GM18499 (cell line): Measurements from ENCODE around the gene COL27A1.

Source experiments
- ATAC-seq: cut with Tn5 transposase; IDR thresholded peaks from one replicate; pipeline ENCODE4 v1.9.1; 2021; ENCODE audit warnings: moderate number of reproducible peaks; ENCODE audit not compliant: insufficient read depth, unreplicated experiment

COL27A1 gene

DNA sequence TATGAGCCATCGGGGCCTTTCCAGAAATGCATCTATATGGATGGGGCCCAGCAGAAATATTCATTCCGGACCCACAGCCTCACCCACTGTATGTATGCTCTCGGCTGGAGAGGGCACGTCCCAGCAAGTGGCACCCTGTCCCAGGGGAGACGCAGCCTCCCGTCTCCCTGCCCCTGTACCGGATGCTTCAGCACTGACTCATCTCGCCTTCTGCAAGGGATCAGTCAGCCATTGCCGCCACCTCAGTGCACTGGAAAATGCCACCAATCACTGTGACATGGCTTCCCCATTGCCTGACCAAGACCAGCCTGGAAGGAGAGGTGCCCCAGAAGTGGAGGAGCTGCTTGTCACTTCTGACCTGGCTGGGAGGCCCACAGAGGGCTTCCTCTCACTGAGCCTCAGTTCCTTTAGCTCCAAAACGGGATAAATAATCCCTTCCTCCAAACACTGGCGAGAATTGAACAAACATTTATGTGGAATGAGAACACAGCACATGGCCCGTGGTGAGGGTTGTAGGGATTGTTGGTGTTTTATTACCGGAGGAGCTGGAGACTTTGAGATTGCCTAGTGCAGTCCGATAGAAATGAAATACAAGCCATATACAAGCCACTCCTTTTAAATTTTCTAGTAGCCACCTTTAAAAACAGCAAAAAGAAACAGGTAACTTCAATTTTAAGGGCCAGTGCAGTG is 123.7 kb downstream of the COL27A1 start:
- ATAC-seq = no peak

DNA sequence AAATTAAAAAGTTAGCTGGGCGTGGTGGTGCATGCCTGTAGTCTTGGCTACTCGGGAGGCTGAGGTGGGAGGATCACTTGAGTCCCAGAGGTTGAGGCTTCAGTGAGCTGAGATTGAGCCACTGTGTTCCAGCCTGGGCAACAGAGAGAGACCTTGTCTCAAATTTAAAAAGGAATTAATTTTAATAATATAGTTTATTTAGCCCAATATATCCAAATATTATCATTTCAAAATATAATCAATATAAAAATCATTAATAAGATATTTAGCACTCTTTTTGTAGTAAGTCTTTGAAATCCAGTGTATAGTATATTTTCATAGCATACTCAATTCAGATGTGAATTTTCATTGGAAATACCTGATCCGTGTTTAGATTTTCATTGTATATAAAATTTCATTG is 124.4 kb downstream of the COL27A1 start:
- ATAC-seq = no peak

DNA sequence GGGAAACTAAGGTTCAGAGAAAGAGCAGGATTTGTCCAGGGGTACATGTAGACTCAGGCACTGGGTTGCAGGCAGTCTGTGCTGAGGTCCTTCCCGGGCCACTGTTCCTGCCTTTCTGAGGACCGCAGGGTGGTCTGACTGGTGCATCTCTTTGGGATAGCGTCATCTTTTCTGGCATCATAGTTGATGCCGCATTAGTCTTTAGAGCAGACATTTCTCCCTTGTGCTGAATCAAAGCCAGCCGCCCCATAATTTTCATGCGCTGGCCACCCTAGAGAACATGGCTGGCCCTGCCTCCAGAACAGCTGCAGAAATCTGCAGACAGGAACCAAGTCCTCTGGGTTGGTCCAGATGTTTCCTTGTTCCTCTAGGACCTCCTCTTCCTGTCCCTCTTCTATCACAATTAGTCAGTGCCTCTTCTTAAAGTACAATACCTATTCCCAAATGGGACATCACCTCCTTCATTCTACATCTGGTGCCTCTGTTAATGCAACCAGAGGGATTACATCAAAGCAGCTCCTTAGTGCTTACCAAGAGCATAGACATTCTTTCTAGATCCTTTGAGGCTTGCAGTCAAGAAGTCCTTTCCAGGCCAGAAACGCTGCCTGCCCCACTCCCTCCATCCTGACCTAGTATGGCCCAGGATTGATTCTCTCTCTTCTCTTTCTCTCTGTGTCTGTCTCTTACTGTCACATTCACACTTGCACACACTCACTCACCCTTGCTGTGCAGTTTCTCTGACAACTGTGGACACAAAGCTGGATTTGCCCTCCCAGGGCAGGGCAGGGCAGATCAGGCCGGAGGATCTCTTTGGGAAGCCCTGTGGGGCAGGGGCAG is 125.5 kb downstream of the COL27A1 start:
- no peak for ATAC-seq

DNA sequence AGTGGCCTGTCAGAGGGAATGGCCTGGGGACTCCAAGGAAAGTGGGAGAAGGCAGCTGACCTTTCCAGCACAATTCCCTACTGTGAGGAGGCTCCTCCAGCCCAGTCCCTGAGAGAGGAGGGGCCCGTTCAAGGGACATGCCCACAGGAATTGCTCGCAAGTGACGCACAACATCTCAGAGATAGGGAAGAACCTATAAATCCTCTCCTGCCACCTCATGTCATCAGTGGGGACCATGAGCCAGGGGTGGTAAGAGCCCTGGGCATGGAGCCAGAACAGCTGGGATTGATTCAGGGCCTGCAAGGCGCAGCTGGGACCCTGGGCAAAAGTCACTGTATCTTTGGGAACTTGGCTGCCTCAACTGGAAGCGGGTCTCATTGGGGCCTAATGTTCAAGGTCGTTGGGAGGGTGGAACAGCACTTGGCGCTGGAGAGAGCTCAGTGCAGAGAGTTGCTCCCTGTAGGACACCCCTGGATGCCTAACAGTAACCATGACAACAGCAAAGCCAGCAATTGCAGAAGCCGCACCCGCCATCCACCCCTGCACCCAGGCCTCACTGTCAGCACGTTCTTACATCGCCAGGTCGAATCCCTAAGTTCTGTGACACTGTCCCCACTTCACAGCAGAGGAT is 126.3 kb downstream of the COL27A1 start:
- ATAC-seq = no peak

DNA sequence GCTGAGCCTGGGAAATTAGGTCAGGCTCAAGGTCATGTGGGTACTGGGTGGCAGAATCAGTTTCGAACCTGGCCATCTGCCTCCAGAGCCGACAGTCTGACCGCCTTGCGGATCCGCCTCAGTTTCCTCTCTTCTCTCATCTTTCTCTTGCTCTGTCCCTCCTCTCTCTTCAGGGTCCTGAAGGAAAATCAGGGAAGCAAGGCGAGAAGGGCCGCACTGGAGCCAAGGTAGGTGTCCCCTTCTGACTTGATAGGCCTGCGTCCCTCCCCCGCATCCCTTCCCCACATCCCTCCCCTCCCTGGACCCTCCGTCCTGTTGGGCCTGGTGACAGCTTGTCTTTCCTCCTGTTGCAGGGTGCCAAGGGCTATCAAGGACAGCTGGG is 126.8 kb downstream of the COL27A1 start:
- ATAC-seq = no peak

DNA sequence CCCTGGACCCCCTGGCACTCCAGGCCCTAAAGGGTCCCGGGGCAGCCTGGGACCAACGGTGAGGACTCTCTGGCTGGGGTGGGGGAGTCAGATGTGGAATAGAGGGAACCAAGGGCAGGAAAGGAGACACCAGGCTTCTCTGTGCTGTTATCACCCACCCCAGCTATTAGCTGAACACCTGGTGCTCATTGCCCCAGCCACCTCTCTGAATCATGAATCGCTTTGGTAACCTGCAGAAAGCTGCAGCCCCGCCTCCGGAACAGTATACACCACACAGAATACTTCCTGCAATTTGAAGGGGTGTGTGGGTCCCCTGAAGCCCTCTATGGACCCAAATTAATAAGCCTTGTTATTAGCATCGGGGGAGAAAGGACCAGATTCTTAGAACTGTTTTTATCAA is 127.2 kb downstream of the COL27A1 start:
- ATAC-seq = no peak

DNA sequence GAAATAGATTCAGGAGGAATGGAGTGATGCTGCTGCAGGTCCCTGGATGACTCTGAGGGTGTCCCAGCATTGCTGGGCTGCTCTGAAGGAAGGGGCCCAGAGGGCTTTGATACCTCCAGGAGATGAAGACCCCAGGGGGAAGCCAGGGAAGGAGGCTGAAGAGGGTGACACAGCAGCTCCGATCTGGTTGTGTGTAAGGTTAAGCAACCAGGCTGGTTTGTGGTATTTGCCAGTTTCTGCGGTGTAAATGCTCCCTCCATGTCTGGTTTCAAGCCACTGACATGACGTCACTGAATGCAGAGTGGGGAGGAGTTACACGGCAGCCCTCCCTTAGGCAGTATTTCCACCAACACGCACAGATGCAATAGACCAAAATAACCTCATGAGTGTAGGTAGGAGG is 127.6 kb downstream of the COL27A1 start:
- no peak for ATAC-seq

DNA sequence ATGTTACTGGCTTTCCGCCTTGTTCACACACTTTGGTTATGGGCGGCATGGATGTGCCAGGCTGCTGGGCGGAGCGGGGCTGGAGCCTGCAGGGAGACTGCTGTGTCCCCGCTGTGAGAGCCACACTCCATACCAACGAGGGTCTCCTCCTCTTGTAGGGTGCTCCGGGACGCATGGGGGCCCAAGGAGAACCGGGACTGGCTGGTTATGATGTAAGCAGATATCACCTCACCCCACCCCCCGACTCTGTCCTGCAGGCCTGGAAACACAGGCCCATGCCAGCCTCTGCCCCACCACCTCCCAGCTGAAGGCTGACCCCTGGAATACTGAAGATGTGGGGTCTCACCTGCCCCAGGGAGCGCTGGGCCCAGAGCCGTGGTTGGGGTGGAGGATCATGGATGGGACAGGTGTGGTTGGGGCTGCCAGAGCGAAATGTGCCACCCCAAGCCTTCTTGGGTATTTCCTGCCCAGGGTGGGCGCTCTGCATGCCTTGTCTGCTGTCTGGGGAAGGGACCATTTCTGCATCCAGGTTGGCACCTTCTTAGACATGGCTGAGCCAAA is 128.3 kb downstream of the COL27A1 start:
- ATAC-seq = no peak

DNA sequence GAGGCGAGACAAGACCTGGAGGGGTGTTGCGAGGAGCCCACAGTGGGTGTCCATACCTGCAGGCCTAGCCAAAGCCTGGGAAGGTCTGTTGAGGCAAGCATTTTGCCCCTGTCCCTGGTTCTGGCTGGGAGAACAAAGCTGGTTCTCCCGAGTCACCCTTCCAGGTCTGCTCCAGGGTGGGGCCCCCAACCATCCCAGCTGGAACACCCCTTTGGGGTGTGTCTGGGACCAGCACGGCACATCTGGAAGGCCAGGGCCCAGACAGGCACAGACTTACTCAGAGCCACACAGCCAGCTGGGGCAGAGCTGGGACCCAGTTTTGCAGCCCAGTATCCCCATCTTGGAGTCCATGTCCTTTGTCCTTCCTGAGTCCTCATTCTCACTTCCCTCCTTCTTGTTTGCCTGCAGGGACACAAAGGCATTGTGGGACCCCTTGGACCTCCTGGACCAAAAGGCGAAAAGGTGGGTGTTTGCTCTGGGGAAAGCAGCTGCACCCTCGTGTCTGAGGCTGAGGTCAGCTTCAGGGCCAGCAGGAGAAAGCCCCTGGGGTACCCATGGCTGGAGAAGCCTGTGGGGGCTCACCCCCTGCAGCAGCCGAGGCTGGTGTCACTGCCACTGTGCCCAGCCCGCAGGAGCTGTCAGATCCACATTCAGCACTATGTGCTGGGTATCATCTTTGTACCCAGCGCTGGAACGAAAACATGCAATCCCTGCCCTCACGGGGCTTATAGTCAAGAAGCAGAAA is 129.2 kb downstream of the COL27A1 start:
- ATAC-seq = no peak

DNA sequence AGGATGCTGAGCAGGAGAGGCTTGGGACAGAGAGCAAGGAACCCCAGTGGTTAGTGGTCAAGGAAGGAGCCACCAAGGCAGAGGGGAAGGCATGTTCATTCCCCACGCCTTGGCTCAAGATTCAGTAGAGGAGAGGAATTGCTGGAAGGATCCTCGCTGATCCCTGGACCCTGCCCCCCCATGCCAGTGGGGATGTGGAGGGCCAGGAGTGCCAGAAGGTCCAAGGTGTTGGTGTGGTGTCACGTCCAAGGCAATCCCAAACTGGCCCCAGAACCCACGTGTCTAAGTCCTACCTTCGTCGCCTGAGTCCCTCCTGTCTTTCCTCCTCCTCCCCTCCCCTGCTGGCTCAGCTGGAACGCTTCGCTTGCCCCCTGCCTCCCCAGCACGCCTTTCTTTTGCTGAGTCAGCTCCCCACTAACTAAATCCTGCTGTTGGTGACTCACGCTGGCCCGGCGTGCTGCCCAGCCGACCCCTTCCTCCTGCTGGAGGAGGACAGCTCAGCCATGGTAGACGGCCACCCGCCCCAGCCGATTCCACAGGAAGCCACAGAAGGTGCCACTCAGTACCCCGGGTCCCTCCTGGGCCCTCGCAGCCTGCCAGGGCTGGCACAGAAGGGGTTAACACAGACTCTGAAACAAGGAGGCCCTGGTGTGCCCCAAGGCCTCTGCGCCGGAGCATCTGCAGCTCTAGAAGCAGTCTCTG is 130.0 kb downstream of the COL27A1 start:
- no peak for ATAC-seq

DNA sequence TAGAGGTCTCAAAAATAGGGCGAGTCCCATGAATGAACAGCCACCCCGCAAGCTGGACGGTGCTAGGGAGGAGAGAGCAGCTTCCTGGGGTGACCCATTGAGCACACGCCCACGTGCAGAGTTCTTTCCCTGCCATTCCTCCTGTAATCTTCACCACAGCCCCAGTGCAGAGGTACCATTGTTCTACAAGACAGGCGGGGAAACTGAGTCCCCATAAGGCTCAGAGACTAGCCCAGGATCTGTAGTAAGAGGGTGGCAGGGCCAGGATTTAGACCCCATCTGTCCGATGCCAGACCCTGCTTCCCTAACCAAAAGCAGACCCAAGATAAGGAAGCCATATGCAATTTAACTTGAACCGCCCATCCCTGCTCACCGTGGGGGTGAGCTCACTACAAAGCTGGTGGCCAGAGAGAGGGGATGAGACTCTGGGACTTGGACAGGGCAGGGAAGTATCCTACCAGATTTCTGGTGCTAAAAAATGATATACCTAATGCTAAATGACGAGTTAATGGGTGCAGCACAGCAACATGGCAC is 130.9 kb downstream of the COL27A1 start:
- no peak for ATAC-seq

DNA sequence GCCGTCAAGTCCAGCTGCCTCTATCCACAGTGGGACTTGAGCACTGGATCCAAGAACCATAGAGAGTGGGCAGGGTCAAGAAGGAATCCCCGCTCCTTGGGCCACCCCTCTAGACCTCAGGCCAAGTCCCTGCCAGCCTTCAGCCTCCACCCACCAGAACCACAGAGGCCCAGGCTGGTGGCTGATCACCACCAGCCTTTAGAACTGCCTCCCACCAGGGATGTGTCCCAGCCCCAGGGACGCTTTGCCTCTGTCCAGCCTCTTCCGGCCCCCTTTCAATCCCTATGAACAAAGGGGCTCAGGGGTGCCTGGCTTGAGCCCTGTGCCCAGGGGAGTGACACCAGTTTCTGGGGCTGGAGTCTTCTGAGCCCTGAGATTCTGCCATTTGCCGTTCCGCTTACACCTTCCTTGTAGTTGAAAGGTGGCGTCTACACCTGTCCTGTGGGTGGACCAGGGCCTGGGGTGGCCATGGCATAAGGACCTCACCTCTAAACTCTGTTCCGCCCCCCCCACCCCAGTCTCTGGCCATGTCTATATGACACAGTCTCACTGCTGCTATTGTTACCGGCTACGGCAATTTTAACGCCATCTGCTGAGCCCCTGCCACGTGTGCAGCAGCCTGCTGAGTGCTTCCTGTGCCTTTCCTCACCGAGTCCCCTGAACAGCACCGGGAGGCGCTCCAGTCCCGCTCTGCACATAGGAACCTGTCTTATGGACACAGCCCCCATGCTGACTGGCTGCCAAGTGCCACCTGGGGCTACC is 131.8 kb downstream of the COL27A1 start:
- no peak for ATAC-seq

DNA sequence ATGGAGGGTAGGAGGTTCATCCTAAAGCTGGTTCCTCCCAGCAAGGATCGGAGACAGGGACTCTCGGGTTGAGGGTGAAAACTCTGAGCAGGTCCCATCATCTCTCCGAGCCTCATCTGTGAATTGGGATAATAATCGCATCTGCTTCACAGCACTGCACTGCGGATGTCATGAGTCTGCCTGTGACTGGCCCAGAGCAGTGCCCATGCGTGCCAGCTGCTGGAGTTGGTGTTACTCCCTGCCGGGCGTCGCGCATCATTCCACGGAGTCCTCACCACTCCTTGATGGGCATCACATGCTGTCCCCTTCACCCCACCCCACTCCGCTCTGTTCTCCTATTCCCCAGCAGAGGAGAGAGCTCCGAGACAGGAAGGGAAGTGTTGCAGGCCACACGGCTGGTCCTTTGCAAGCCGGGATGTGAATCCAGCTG is 132.4 kb downstream of the COL27A1 start:
- no peak for ATAC-seq

DNA sequence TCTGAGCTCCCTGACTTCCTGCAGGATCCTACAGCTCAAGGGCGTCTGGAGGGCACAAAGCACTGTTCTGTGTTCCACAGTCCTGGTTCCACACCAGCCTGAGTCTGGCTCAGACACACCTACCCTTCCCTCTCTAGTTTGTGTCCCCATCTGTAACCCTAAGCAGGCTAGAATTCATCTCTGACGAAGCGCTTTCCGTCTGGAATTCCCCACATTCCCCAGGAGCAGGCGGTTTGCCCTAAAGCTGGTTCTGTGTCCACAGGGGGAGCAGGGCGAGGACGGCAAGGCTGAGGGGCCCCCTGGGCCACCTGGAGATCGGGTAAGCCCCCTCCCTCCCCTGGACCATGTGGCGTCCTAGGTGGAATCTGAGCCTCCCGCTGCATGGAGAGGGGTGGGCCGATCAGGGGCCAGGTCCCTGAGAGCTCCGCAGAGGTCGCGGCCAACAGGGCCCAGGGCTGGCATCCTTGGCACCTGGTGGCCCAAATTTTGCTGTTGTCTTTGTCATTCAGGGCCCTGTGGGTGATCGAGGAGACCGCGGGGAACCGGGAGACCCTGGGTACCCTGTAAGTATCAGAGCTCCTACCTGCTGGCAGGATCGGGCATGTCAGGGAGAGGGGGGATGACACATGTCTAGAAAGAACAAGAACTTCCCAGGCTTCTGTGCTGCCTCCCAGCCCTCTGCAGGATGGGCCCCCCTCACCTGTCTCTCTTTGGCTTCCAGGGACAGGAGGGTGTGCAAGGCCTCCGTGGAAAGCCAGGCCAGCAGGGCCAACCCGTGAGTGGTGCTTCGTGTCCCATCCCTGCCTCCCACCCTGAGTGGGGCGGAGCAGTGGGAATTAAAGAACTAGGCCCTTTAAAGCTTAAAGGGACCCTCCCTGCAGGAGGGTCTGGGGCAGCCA is 133.1 kb downstream of the COL27A1 start:
- ATAC-seq = no peak

DNA sequence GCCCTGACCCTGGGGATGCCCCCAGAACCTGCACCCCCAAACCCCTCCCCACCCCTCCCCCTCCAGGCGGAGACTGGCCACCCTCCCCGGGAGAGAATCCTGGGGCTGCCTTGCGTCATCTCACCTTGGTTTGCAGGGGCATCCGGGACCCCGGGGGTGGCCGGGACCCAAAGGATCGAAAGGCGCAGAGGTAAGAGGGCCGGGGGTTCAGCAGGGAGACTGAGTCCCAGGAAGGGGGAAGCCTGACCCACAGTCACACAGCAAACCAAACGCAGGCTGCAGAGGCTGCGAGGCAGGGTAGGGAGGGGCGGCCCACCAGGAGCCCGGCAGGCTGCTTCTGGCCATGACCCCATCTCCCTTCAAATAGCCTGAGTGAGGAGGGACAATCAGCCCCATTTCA is 133.8 kb downstream of the COL27A1 start:
- no peak for ATAC-seq

DNA sequence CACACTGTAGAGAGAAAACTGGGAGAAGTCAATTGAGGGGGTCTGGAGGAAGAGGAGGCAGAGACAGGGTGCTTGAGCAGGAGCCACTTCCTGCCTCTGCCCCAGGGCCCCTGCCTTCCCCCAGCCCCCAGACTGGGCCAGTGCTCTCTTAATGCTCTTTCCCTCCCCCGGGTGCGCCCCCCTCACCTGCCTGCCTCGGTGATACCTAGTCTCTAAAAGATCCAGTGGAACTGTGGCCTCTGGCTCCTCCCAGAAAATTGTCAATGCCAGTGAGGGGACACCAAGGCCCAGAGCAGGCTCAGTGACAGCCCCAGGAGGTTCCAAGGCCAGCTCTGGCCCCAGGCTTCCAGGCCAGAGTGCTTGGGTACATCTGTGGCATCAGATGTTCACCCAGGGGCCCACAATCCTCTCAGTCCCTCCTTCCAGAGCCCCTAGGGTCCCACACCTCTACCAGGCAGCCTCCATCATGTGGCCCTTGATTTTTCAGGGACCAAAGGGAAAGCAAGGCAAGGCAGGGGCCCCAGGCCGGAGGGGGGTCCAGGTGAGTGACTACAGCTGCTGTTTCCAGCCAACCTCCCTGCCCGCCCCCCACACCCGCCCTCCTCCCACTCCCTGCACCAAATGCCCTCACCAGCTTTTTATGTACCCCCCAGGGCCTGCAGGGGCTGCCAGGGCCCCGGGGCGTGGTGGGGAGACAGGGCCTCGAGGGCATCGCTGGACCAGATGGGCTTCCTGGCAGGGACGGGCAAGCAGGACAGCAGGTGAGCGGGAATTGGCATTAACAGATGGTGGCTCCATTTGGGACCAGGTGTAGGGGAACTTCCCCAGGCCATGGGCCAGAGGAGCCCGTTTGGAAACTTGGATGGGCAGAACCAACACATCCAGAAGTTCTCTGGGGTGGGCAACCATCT is 134.5 kb downstream of the COL27A1 start:
- no peak for ATAC-seq

DNA sequence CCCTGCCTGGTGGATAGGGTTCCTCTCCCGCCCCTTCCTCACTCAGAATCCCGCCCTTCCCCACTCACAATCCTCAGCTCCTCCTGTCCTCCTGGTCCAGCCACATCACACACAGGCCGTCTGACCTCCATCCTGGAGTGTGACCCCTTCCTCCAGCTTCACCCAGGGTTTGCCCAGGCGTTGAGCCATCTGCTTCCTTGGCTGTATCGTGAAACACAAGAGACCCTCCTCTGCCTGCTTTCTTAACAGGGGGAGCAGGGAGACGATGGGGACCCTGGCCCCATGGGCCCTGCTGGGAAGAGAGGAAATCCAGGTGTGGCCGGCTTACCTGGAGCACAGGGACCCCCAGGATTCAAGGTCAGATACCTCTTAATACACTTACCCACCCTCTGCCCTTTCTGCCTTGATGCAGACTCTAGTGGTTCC is 135.2 kb downstream of the COL27A1 start:
- ATAC-seq = no peak
